OCI-LY1 (cell line): ENCODE measurements around the gene ELOVL2.

Source experiments
- EZH2 ChIP-seq: fragments of 200-600 bp; sonication (generic), shearing (Covaris generic); IDR thresholded peaks from 2 replicates; pipeline ENCODE4 v1.8.0; 2017; ENCODE audit warnings: borderline replicate concordance, mixed run types, mild to moderate bottlenecking, antibody characterized with exemption, low read length, moderate library complexity, mixed read lengths
- TF ChIP-seq, protein P1 (sequence below): fragments of 200-600 bp; sonication (generic), shearing (Covaris generic); IDR thresholded peaks from 2 replicates; pipeline ENCODE4 v1.5.1; 2017; ENCODE audit warnings: mild to moderate bottlenecking, antibody characterized with exemption, low read length, moderate library complexity, mixed read lengths

DNA sequence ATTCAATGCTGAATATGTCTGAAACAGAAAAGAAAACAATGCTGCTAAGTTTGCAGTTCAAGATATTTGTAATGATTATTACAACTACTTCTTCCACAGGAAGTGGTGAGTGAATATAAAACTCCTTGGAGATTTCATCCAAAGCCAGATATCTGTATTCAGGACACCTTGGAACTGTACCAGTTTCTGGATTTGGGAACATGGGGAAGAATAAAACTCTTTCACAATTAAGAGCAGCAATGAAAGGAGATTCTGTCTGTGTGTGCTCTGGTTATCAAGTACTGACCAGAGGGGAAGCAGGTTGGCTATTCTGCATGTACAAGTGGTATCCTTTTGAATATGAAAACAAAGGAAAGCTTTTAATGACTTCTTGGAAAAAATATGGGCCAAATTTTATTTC lies 21.1 kb downstream of the ELOVL2 start:
- TF ChIP-seq, protein P1, sequence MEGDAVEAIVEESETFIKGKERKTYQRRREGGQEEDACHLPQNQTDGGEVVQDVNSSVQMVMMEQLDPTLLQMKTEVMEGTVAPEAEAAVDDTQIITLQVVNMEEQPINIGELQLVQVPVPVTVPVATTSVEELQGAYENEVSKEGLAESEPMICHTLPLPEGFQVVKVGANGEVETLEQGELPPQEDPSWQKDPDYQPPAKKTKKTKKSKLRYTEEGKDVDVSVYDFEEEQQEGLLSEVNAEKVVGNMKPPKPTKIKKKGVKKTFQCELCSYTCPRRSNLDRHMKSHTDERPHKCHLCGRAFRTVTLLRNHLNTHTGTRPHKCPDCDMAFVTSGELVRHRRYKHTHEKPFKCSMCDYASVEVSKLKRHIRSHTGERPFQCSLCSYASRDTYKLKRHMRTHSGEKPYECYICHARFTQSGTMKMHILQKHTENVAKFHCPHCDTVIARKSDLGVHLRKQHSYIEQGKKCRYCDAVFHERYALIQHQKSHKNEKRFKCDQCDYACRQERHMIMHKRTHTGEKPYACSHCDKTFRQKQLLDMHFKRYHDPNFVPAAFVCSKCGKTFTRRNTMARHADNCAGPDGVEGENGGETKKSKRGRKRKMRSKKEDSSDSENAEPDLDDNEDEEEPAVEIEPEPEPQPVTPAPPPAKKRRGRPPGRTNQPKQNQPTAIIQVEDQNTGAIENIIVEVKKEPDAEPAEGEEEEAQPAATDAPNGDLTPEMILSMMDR = no peak
- TF ChIP-seq EZH2 = no peak
